GM12872 (cell line): ENCODE results near the gene ANKRD17.
A peak's percentile ranks its signal among the peaks of the same experiment; 100 is the strongest.

ENCODE experiments used
- CTCF ChIP-seq: IDR thresholded peaks from 3 replicates; pipeline ENCODE4 v1.5.1; 2011; ENCODE audit warnings: low read depth, mild to moderate bottlenecking, low read length, moderate library complexity; ENCODE audit not compliant: insufficient read depth

ANKRD17 gene

GRCh38 chr4:73258686-73259570 is at the start of gene ANKRD17:
ANKRD17 (minus strand) TSS chr4:73258798; CDS start chr4:73258668, 130 bp downstream.
- TF ChIP-seq CTCF = no peak

GRCh38 chr4:73308286-73308685 is 49.7 kb upstream of the ANKRD17 start:
- TF ChIP-seq CTCF = 0 out of 3 replicates have a peak, but pooled peaks have one; percentile 14

- TF ChIP-seq CTCF = no peak
These were observed 45.1 kb upstream of the ANKRD17 start for GRCh38 chr4:73303711-73304110.

- TF ChIP-seq CTCF = no peak
These were observed 41.1 kb upstream of the ANKRD17 start for GRCh38 chr4:73299548-73300280.

- TF ChIP-seq CTCF = no peak
These were observed 23.4 kb upstream of the ANKRD17 start for GRCh38 chr4:73281982-73282381.

- no peak for TF ChIP-seq CTCF
These were observed 22.8 kb upstream of the ANKRD17 start for GRCh38 chr4:73281396-73281795.

- TF ChIP-seq CTCF = no peak
These were observed 18.6 kb upstream of the ANKRD17 start for GRCh38 chr4:73277201-73277600.
